CD4-positive, alpha-beta T cell (primary cell): ENCODE results near the gene GTSE1. TPM values are rescaled to one million over a fixed set of nuclear protein-coding genes. Genes with fewer than 3 reads are reported as not detected.

ENCODE experiments used
- ATAC-seq: fragments of 200-7000 bp; cut with Tn5 transposase; one replicate; pipeline ENCODE4 v1.10.0; 2022; ENCODE audit warnings: mild to moderate bottlenecking; ENCODE audit not compliant: poor library complexity
- CTCF ChIA-PET: fragments of 350-600 bp; sonication (Branson Sonifier 250); formaldehyde crosslinking; loops from one replicate; lab custom pipeline; 2021; ENCODE audit warnings: antibody characterized with exemption, inconsistent platforms; lab: Charles Lee
- POLR2A ChIA-PET: fragments of 350-600 bp; sonication (Branson Sonifier 250); formaldehyde crosslinking; loops from one replicate; lab custom pipeline; 2021; ENCODE audit warnings: antibody characterized with exemption, inconsistent platforms; lab: Charles Lee
- DNase-seq, 14 experiments: peaks; one replicate each; pipeline ENCODE4 v3.0.0-alpha.2; 2013 to 2020; ENCODE audit warnings: mixed read lengths in 2 of 14
- H3K27ac ChIP-seq, 2 donors: one replicate each; pipeline versions ENCODE4 v1.5.1 to v1.7.0; 2013; ENCODE audit warnings: low read length in 2 of 2, low read depth in 1 of 2, mild to moderate bottlenecking in 1 of 2
- H3K27me3 ChIP-seq, 2 experiments: 1 replicate in 1 of 2; 2 replicates in 1 of 2; pipeline versions ENCODE4 v1.6.1 to v1.7.0; 2013; ENCODE audit warnings: low read length in 2 of 2, control low read depth in 1 of 2, mild to moderate bottlenecking in 1 of 2, moderate library complexity in 1 of 2; ENCODE audit not compliant: insufficient read depth in 2 of 2, control insufficient read depth in 1 of 2
- H3K36me3 ChIP-seq: one replicate; pipeline ENCODE4 v1.6.1; 2013; ENCODE audit warnings: low read length, control low read depth; ENCODE audit not compliant: insufficient read depth
- H3K4me1 ChIP-seq: one replicate; pipeline ENCODE4 v1.6.1; 2013; ENCODE audit warnings: low read length, control low read depth; ENCODE audit not compliant: insufficient read depth
- H3K4me3 ChIP-seq: one replicate; pipeline ENCODE4 v1.5.1; 2013; ENCODE audit warnings: mild to moderate bottlenecking, low read length, moderate library complexity
- H3K9me3 ChIP-seq, 2 experiments: 1 replicate in 1 of 2; 2 replicates in 1 of 2; pipeline versions ENCODE4 v1.6.1 to v1.7.0; 2013; ENCODE audit warnings: low read length in 2 of 2, mild to moderate bottlenecking in 2 of 2, control low read depth in 1 of 2, moderate library complexity in 1 of 2; ENCODE audit not compliant: control insufficient read depth in 1 of 2, insufficient read depth in 1 of 2
- H3K27ac Mint-ChIP-seq: one replicate; pipeline ENCODE4 v1.8.0; 2020; ENCODE audit warnings: mixed read lengths
- H3K27me3 Mint-ChIP-seq: one replicate; pipeline ENCODE4 v1.8.0; 2021; ENCODE audit warnings: mixed read lengths
- H3K36me3 Mint-ChIP-seq: one replicate; pipeline ENCODE4 v1.8.0; 2021; ENCODE audit warnings: low read depth, mixed read lengths
- H3K4me1 Mint-ChIP-seq: one replicate; pipeline ENCODE4 v1.8.0; 2021; ENCODE audit warnings: low read depth, mixed read lengths
- H3K4me3 Mint-ChIP-seq: one replicate; pipeline ENCODE4 v1.8.0; 2020; ENCODE audit warnings: mild to moderate bottlenecking, mixed read lengths
- H3K9me3 Mint-ChIP-seq: one replicate; pipeline ENCODE4 v1.8.0; 2020; ENCODE audit warnings: mixed read lengths
- CTCF ChIP-seq: fragments of 200-600 bp; IDR thresholded peaks from one replicate; pipeline ENCODE4 v1.8.0; 2022; ENCODE audit warnings: antibody characterized with exemption, mild to moderate bottlenecking
- intact Hi-C, 2 experiments: fragments of 100-400 bp; cut with DNase I in 1 of 2; cut with micrococcal nuclease in 1 of 2; formaldehyde crosslinking; loops; one replicate each; pipeline versions ENCODE4 v1.15.1 to v1.9.0; 2023 to 2025; cut with DNase I, micrococcal nuclease
- total RNA-seq, 174 experiments: library from RNA in 2 of 174; stranded (reverse) in 2 of 174; gene quantifications; one replicate each; pipeline ENCODE4 v1.2.3 and lab custom pipeline; 2021 to 2026

Gene GTSE1
- total RNA-seq, 2 experiments from 2014 or later: 0.14 to 0.89 TPM

DNA sequence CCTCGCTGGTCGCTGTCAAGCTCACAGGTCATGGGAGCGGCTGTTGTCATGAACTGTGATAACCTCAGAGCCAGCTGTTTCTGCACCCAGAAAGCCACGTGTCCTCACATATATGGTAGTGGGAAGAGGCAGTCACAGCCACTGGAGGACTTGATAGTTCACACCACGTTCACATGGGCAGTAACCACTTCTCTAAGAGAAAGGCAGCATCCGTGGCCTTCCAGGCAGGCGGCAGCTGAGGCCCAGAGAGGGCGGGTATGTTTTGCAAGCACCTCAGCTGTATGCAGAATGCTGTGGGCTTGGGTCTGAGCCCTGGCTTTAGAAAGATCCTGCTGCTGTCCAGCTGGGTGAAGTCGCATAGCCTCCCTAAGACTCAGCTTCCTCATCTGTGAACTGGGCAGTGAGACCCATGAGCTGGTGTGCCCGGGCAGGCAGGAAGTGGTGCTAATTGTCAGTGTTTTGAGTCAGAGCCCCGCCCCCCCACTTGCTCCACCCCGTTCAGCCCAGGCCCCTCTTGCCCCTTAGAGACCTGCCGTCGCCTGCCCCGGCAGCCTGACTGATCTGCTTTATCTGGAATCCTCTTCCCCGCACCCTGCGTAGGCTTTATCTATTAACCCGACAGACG, 15.6 kb upstream of the GTSE1 start:
- Mint-ChIP-seq H3K27ac (no peak overlapping the region), H3K9me3 (no peaks in the 10 kb centered on the region), H3K4me1 (no peaks in the 10 kb centered on the region), H3K36me3 (peaks cover 29% of the 10 kb centered on the region), H3K4me3 (no peak overlapping the region), H3K27me3 (no peaks in the 10 kb centered on the region)
- ATAC-seq (peak; percentile 41), DNase-seq (peak in 3 of 14 experiments; percentile 44 to 81 (median 51))
- Histone ChIP-seq H3K27me3 (no peaks in the 10 kb centered on the region), H3K27ac (no peak overlapping the region), H3K4me1 (peaks cover 7% of the 10 kb centered on the region), H3K9me3 (no peaks in the 10 kb centered on the region), H3K4me3 (no peak overlapping the region), H3K36me3 (peaks cover 30% of the 10 kb centered on the region)
- CTCF ChIA-PET: no interaction called here
- TF ChIP-seq CTCF: no peak
- intact Hi-C loops: no loop called here
- POLR2A ChIA-PET: interaction anchor here (0.9 kb wide), 1 partner anchor 31 kb away, joined by 4 read pairs; the partner anchor contains the start of gene CDPF1

DNA sequence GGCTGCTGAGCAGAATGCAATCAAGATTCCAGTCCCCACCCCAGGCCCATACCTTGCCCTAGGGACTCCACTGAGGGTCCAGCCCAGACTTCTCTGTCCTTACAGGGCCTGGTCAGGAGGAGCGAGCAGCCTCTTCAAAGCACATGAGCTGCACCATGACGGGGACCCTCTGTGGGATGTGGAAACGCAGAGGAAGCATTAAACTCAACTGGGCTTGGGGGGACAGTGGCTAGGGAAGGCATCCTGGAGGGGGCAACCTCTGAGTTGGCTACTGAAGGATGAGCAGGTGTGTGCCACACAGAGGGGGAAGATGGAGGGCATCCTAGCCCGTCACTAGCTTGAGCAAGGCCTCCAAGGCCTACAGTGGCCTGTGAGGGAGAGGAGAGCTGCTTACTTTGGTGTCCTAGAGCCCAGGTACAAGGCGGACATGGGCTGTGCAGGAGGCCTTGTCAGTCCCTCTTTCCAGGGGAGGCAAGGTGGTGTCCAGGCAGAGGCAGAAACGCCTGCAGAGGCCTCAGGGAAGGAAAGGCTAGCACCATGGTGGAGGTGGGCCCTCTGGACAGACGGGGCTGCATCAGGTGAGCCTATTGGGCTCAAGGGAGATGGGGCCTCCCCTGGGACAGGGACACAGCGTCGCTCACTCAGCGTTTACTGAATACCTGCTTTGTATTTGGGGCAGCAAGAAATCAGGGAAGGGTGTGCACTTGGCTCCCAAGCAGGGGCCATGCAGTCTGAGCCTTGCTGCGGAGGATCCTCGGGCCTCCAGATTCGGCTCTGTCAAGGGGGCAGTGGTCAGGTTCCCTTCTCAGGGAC, 14.6 kb upstream of the GTSE1 start:
- H3K9me3 ChIP-seq: no peaks in the 10 kb centered on the region
- peaks cover 9% of the 10 kb centered on the region for H3K4me1 ChIP-seq
- H3K36me3 Mint-ChIP-seq: peaks cover 29% of the 10 kb centered on the region
- POLR2A ChIA-PET: no interaction called here
- H3K4me1 Mint-ChIP-seq: no peaks in the 10 kb centered on the region
- no peak for ATAC-seq
- intact Hi-C loops: no loop called here
- H3K4me3 ChIP-seq: no peak overlapping the region
- no peak overlapping the region for H3K27ac Mint-ChIP-seq
- no peak for TF ChIP-seq CTCF
- peaks cover 30% of the 10 kb centered on the region for H3K36me3 ChIP-seq
- CTCF ChIA-PET: no interaction called here
- no peak overlapping the region for H3K27ac ChIP-seq
- DNase-seq: no peak
- H3K27me3 Mint-ChIP-seq: no peaks in the 10 kb centered on the region
- H3K27me3 ChIP-seq: no peaks in the 10 kb centered on the region
- no peaks in the 10 kb centered on the region for H3K9me3 Mint-ChIP-seq
- no peak overlapping the region for H3K4me3 Mint-ChIP-seq

DNA sequence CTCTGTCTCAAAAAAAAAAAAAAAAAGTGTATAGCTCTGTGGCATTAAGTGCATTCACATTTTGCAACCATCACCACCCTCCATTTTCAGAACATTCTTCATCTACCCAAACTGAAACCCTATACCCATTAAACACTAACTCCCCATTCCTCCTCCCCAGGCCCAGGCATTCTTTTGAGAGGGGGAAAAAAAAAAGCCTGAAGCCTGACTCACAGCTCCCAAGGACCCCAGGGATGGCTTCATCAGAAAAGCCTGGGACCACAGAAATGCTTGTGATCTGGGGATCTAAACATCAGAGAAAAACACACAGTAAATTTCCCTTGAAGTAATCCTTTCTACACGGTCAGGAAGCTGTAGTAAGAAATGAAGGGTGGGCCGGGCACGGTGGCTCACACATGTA, 10.7 kb upstream of the GTSE1 start:
- no peak overlapping the region for H3K27ac Mint-ChIP-seq
- no peak overlapping the region for H3K4me3 Mint-ChIP-seq

More for the DNA sequence above, 10.7 kb upstream of the GTSE1 start:
- Histone ChIP-seq H3K9me3 (no peaks in the 10 kb centered on the region), H3K27ac (no peak overlapping the region), H3K4me1 (peaks cover 20% of the 10 kb centered on the region), H3K27me3 (no peaks in the 10 kb centered on the region), H3K36me3 (peaks cover 15% of the 10 kb centered on the region), H3K4me3 (no peak overlapping the region)
- no peak for ATAC-seq
- Mint-ChIP-seq H3K9me3 (no peaks in the 10 kb centered on the region), H3K36me3 (peaks cover 18% of the 10 kb centered on the region), H3K4me1 (peaks cover 6% of the 10 kb centered on the region), H3K27me3 (no peaks in the 10 kb centered on the region)
- DNase-seq: no peak
- POLR2A ChIA-PET: no interaction called here
- intact Hi-C loops: no loop called here
- TF ChIP-seq CTCF: no peak
- CTCF ChIA-PET: no interaction called here
